ENCODE measurements around the gene PAM.

DNA sequence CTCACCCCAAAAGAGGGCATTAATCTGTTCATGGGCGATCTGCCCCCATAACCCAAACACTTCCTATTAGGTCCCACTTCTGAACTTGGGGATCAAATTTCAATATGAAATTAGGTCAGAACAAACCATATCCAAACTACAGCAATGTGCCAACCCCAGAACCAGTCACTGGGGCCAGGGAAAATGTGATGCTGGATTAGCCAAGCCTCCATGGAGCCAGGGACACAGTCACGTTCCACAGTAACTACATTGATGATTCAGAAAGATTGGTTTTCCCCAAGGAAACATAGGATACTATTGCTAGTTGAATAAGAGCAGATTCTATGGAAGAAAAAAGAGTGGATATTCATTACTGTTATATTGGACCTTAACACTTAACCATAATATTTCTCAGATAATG is 280.6 kb downstream of the PAM start:
- no peak for TF ChIP-seq EZH2phosphoT487 (IDR thresholded peaks at IDR 0.05; ENCODE audit: borderline replicate concordance)
- TF ChIP-seq, protein P1, sequence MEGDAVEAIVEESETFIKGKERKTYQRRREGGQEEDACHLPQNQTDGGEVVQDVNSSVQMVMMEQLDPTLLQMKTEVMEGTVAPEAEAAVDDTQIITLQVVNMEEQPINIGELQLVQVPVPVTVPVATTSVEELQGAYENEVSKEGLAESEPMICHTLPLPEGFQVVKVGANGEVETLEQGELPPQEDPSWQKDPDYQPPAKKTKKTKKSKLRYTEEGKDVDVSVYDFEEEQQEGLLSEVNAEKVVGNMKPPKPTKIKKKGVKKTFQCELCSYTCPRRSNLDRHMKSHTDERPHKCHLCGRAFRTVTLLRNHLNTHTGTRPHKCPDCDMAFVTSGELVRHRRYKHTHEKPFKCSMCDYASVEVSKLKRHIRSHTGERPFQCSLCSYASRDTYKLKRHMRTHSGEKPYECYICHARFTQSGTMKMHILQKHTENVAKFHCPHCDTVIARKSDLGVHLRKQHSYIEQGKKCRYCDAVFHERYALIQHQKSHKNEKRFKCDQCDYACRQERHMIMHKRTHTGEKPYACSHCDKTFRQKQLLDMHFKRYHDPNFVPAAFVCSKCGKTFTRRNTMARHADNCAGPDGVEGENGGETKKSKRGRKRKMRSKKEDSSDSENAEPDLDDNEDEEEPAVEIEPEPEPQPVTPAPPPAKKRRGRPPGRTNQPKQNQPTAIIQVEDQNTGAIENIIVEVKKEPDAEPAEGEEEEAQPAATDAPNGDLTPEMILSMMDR (IDR thresholded peaks at IDR 0.05 in 2 of 3, conservative IDR thresholded peaks at IDR 0.05 in 1 of 3; ENCODE audit: borderline replicate concordance in 1 of 3, insufficient read depth in 1 of 3, low read depth in 2 of 3, low read length in 2 of 3), result no peak
- TF ChIP-seq POLR2AphosphoS5 (IDR thresholded peaks at IDR 0.05; ENCODE audit: low read depth, low read length), result no peak
- no peak for TF ChIP-seq JUND (IDR thresholded peaks at IDR 0.05)
- TF ChIP-seq, protein P2, sequence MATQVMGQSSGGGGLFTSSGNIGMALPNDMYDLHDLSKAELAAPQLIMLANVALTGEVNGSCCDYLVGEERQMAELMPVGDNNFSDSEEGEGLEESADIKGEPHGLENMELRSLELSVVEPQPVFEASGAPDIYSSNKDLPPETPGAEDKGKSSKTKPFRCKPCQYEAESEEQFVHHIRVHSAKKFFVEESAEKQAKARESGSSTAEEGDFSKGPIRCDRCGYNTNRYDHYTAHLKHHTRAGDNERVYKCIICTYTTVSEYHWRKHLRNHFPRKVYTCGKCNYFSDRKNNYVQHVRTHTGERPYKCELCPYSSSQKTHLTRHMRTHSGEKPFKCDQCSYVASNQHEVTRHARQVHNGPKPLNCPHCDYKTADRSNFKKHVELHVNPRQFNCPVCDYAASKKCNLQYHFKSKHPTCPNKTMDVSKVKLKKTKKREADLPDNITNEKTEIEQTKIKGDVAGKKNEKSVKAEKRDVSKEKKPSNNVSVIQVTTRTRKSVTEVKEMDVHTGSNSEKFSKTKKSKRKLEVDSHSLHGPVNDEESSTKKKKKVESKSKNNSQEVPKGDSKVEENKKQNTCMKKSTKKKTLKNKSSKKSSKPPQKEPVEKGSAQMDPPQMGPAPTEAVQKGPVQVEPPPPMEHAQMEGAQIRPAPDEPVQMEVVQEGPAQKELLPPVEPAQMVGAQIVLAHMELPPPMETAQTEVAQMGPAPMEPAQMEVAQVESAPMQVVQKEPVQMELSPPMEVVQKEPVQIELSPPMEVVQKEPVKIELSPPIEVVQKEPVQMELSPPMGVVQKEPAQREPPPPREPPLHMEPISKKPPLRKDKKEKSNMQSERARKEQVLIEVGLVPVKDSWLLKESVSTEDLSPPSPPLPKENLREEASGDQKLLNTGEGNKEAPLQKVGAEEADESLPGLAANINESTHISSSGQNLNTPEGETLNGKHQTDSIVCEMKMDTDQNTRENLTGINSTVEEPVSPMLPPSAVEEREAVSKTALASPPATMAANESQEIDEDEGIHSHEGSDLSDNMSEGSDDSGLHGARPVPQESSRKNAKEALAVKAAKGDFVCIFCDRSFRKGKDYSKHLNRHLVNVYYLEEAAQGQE (IDR thresholded peaks at IDR 0.05; ENCODE audit: low read depth), result no peak
- TF ChIP-seq EZH2 (IDR thresholded peaks at IDR 0.05), result no peak
- no peak for TF ChIP-seq YY1 (IDR thresholded peaks at IDR 0.05; ENCODE audit: extremely low read depth, insufficient replicate concordance, low read depth, low read length)
- no peak for TF ChIP-seq POLR2A (IDR thresholded peaks at IDR 0.05; ENCODE audit: borderline replicate concordance, extremely low read depth, insufficient read depth, insufficient read length)
- TF ChIP-seq, protein P3, sequence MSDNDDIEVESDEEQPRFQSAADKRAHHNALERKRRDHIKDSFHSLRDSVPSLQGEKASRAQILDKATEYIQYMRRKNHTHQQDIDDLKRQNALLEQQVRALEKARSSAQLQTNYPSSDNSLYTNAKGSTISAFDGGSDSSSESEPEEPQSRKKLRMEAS (IDR thresholded peaks at IDR 0.05), result no peak
- no peak for TF ChIP-seq FOSL1 (IDR thresholded peaks at IDR 0.05; ENCODE audit: low read depth)
